GM23338 (cell line): ENCODE data around the gene SLIT1. TPM values are rescaled to one million over a fixed set of nuclear protein-coding genes. Genes with fewer than 3 reads are reported as not detected.

Experiments
- CREB1 ChIP-seq: fragments of 250-450 bp; sonication (Bioruptor Pico); IDR thresholded peaks from 2 replicates; pipeline ENCODE4 v1.5.0; 2020; ENCODE audit warnings: low read depth, mild to moderate bottlenecking, moderate library complexity
- EZH2 ChIP-seq: fragments of 200-600 bp; sonication (generic); IDR thresholded peaks from one replicate; pipeline ENCODE4 v1.8.0; 2017; ENCODE audit warnings: antibody characterized with exemption, mild to moderate bottlenecking, low read depth; ENCODE audit not compliant: unreplicated experiment
- EZH2phosphoT487 ChIP-seq: fragments of 200-600 bp; sonication (generic); IDR thresholded peaks from one replicate; pipeline ENCODE4 v1.8.1; 2018; ENCODE audit warnings: antibody characterized with exemption; ENCODE audit not compliant: unreplicated experiment
- JUNB ChIP-seq: IDR thresholded peaks from one replicate; pipeline ENCODE4 v1.6.1; 2016; ENCODE audit warnings: antibody characterized with exemption; ENCODE audit not compliant: unreplicated experiment
- STAT1 ChIP-seq: IDR thresholded peaks from one replicate; pipeline ENCODE4 v1.6.1; 2016; ENCODE audit warnings: antibody characterized with exemption; ENCODE audit not compliant: unreplicated experiment
- polyA plus RNA-seq: library from polyadenylated mRNA; unstranded; fragments of >200 nt; fragmentation: Nextera tagmentation; extraction: Ambion mirVana; gene quantifications from 2 replicates; pipeline ENCODE4 v1.2.1, GENCODE V29; 2016
- total RNA-seq: library from RNA; depleted of rRNA; stranded (reverse); fragments of >200 nt; shearing (Covaris generic); gene quantifications from 2 replicates; pipeline ENCODE4 v1.2.3, GENCODE V29; 2014
- TF ChIP-seq, protein P1 (sequence below): fragments of 250-450 bp; sonication (Bioruptor Pico); IDR thresholded peaks from 2 replicates; pipeline ENCODE4 v1.5.0; 2020; ENCODE audit warnings: mild to moderate bottlenecking, moderate library complexity
- TF ChIP-seq, protein P2 (sequence below): IDR thresholded peaks from one replicate; pipeline ENCODE4 v1.6.1; 2018; ENCODE audit warnings: antibody characterized with exemption; ENCODE audit not compliant: unreplicated experiment

Gene SLIT1
- total and polyA plus RNA-seq, 2 experiments from 2014 or later: 0.76 to 1.7 TPM

DNA sequence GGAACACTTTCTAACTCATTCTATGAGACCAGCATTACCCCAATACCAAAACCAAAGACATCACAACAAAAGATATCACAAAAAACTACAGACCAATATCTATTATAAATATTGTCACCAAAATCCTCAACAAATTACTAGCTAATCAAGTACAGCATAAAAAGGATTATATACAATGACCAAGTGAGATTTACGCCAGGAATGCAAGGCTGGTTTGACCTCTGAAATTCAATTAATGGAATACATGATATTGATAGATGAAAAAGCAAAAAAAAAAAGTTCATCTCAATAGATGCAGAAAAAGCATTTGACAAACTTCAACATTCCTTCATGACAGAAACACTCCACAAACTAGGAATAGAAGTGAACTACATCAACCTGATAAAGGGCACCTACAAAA lies 178.3 kb downstream of the SLIT1 start (continued):
- TF ChIP-seq, protein P1, sequence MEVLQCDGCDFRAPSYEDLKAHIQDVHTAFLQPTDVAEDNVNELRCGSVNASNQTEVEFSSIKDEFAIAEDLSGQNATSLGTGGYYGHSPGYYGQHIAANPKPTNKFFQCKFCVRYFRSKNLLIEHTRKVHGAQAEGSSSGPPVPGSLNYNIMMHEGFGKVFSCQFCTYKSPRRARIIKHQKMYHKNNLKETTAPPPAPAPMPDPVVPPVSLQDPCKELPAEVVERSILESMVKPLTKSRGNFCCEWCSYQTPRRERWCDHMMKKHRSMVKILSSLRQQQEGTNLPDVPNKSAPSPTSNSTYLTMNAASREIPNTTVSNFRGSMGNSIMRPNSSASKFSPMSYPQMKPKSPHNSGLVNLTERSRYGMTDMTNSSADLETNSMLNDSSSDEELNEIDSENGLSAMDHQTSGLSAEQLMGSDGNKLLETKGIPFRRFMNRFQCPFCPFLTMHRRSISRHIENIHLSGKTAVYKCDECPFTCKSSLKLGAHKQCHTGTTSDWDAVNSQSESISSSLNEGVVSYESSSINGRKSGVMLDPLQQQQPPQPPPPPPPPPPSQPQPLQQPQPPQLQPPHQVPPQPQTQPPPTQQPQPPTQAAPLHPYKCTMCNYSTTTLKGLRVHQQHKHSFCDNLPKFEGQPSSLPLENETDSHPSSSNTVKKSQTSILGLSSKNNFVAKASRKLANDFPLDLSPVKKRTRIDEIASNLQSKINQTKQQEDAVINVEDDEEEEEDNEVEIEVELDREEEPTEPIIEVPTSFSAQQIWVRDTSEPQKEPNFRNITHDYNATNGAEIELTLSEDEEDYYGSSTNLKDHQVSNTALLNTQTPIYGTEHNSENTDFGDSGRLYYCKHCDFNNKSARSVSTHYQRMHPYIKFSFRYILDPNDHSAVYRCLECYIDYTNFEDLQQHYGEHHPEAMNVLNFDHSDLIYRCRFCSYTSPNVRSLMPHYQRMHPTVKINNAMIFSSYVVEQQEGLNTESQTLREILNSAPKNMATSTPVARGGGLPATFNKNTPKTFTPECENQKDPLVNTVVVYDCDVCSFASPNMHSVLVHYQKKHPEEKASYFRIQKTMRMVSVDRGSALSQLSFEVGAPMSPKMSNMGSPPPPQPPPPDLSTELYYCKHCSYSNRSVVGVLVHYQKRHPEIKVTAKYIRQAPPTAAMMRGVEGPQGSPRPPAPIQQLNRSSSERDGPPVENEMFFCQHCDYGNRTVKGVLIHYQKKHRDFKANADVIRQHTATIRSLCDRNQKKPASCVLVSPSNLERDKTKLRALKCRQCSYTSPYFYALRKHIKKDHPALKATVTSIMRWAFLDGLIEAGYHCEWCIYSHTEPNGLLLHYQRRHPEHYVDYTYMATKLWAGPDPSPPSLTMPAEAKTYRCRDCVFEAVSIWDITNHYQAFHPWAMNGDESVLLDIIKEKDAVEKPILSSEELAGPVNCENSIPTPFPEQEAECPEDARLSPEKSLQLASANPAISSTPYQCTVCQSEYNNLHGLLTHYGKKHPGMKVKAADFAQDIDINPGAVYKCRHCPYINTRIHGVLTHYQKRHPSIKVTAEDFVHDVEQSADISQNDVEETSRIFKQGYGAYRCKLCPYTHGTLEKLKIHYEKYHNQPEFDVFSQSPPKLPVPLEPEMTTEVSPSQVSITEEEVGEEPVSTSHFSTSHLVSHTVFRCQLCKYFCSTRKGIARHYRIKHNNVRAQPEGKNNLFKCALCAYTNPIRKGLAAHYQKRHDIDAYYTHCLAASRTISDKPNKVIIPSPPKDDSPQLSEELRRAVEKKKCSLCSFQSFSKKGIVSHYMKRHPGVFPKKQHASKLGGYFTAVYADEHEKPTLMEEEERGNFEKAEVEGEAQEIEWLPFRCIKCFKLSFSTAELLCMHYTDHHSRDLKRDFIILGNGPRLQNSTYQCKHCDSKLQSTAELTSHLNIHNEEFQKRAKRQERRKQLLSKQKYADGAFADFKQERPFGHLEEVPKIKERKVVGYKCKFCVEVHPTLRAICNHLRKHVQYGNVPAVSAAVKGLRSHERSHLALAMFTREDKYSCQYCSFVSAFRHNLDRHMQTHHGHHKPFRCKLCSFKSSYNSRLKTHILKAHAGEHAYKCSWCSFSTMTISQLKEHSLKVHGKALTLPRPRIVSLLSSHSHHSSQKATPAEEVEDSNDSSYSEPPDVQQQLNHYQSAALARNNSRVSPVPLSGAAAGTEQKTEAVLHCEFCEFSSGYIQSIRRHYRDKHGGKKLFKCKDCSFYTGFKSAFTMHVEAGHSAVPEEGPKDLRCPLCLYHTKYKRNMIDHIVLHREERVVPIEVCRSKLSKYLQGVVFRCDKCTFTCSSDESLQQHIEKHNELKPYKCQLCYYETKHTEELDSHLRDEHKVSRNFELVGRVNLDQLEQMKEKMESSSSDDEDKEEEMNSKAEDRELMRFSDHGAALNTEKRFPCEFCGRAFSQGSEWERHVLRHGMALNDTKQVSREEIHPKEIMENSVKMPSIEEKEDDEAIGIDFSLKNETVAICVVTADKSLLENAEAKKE (CRISPR knock-in tag): no peak
- no peak for TF ChIP-seq CREB1
- TF ChIP-seq JUNB: no peak
- no peak for TF ChIP-seq EZH2
- TF ChIP-seq EZH2phosphoT487: no peak
- TF ChIP-seq, protein P2, sequence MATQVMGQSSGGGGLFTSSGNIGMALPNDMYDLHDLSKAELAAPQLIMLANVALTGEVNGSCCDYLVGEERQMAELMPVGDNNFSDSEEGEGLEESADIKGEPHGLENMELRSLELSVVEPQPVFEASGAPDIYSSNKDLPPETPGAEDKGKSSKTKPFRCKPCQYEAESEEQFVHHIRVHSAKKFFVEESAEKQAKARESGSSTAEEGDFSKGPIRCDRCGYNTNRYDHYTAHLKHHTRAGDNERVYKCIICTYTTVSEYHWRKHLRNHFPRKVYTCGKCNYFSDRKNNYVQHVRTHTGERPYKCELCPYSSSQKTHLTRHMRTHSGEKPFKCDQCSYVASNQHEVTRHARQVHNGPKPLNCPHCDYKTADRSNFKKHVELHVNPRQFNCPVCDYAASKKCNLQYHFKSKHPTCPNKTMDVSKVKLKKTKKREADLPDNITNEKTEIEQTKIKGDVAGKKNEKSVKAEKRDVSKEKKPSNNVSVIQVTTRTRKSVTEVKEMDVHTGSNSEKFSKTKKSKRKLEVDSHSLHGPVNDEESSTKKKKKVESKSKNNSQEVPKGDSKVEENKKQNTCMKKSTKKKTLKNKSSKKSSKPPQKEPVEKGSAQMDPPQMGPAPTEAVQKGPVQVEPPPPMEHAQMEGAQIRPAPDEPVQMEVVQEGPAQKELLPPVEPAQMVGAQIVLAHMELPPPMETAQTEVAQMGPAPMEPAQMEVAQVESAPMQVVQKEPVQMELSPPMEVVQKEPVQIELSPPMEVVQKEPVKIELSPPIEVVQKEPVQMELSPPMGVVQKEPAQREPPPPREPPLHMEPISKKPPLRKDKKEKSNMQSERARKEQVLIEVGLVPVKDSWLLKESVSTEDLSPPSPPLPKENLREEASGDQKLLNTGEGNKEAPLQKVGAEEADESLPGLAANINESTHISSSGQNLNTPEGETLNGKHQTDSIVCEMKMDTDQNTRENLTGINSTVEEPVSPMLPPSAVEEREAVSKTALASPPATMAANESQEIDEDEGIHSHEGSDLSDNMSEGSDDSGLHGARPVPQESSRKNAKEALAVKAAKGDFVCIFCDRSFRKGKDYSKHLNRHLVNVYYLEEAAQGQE: no peak
- TF ChIP-seq STAT1: no peak
